ENCODE measurements around the gene PTPRN2. TPM values are rescaled to one million over a fixed set of nuclear protein-coding genes. Genes with fewer than 3 reads are reported as not detected.

Gene PTPRN2
- total RNA-seq, 2 experiments from 2014 or later, result 4.7 to 4.8 TPM

DNA sequence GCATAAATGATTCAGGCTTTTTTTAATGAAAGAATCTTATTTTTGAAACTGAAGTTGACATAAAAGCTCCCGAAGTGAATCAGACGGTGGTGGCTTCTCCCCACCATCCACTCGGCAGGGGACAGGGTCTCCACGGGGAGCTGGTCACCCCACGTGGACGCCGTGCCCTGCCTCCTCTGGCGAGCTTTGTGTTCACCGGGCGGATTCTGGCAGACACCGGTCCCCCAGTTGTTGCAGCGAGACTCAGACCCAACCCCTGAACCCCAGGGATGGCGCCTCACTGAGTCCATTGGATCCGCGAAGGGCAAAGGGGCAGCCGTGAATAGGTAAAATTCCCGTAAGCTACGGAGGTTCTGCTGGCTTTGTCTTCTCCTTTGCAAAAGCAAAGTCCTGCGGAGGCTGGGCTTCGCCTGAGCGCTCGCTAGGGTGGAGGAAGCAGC lies 38.4 kb downstream of the PTPRN2 start:
- DNase-seq, result no peak
- no peaks in the 10 kb centered on the region for H3K4me1 Mint-ChIP-seq
- H3K9me3 Mint-ChIP-seq, result no peaks in the 10 kb centered on the region
- no peak overlapping the region for H3K4me3 Mint-ChIP-seq
- ChIA-PET CTCF (no interaction called here), POLR2A (no interaction called here)
- no peak overlapping the region for H3K27ac Mint-ChIP-seq
- no peaks in the 10 kb centered on the region for H3K27me3 Mint-ChIP-seq
- H3K36me3 Mint-ChIP-seq (ENCODE audit: low read depth), result no peaks in the 10 kb centered on the region

DNA sequence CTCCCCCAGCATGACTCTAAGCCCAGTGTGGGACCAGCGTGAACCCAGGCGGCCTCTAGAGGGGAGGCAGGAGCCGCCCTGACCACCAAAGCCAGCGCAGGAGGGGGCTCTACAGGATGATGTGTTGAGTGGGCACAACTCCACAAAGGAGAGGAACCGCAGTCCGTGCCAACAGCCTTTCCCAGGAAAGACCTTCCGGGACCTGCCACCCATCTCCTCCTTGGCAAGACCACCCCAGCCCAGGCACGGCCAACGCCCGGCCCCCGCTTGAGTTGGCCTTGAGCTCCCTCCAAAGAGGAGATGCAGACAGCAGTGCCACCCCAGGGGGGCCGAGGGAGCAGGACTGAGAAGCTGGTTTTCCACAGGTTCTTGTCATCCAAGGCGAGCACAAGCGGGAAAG lies 38.9 kb downstream of the PTPRN2 start:
- Mint-ChIP-seq H3K9me3 (no peaks in the 10 kb centered on the region), H3K4me1 (no peaks in the 10 kb centered on the region), H3K27ac (no peak overlapping the region), H3K36me3 (ENCODE audit: low read depth) (no peaks in the 10 kb centered on the region), H3K4me3 (no peak overlapping the region), H3K27me3 (no peaks in the 10 kb centered on the region)
- no peak for DNase-seq
- POLR2A ChIA-PET, result no interaction called here
- CTCF ChIA-PET, result no interaction called here

DNA sequence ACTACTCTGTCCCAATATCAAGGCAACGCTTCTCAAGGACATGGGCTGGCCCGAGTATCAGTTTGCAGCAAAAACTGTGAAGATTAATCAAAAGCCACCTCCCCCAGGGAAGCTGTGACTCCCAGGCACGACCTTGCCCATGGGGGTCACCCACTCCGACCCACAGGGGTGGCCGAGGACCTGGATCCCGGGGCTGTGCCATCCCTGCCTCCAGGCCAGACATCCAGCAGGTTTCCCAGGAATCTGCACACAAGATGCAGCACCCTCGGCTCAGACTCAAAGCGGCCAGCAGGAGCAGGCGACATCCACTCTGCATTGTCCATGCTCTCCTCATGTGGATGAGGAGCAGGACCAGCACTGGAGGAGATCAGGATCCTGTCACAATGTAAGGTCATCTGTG lies 39.8 kb downstream of the PTPRN2 start:
- Mint-ChIP-seq H3K27me3 (no peaks in the 10 kb centered on the region), H3K9me3 (no peaks in the 10 kb centered on the region), H3K27ac (no peak overlapping the region), H3K36me3 (ENCODE audit: low read depth) (no peaks in the 10 kb centered on the region), H3K4me1 (no peaks in the 10 kb centered on the region), H3K4me3 (no peak overlapping the region)
- ChIA-PET POLR2A (no interaction called here), CTCF (no interaction called here)
- no peak for DNase-seq

DNA sequence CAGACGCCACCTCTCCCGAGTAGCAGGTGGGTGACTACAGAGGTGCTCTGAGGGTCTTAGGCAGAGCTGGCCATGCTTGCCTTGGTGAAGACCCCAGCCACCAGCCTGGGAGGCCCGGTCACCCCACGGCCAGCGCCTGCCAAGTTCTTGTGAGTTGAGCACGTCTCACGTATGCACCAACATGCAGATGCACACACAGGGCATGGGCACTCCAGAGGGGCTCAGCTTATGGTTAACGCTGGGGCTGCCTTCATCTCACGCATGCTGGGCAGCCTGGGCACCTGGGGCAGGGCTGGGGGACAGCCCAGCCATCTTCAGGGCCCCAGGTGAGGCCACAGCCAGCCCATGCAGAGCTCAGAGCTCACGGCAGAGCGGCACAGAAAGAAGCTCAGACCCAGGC lies 41.0 kb downstream of the PTPRN2 start:
- H3K36me3 Mint-ChIP-seq (ENCODE audit: low read depth), result no peaks in the 10 kb centered on the region
- H3K27me3 Mint-ChIP-seq, result no peaks in the 10 kb centered on the region
- no peak overlapping the region for H3K4me3 Mint-ChIP-seq
- H3K9me3 Mint-ChIP-seq, result no peaks in the 10 kb centered on the region
- no peak overlapping the region for H3K27ac Mint-ChIP-seq
- no peak for DNase-seq
- POLR2A ChIA-PET, result no interaction called here
- CTCF ChIA-PET, result no interaction called here
- H3K4me1 Mint-ChIP-seq, result no peaks in the 10 kb centered on the region

DNA sequence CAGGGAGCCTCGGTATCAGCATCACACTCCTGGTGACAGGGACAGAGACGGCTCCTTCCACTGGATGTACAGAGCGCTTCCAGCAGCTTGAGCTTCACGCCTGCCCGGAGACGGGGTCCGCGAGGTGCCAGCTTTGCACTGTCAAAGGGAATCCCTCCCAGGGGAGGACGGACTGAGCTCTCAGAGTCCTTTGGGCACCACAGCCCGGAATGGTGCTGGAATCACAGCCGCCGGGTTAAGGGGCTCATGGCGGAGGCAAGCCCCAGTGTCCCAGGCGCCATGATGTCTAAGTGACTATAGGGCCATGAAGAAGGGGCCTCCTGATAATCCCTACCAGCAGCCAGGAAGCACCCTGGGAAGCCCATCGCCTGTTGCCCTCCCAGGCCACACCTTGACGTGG lies 41.4 kb downstream of the PTPRN2 start:
- H3K27me3 Mint-ChIP-seq, result no peaks in the 10 kb centered on the region
- no peak for DNase-seq
- H3K4me3 Mint-ChIP-seq, result no peak overlapping the region
- H3K27ac Mint-ChIP-seq, result no peak overlapping the region
- ChIA-PET POLR2A (no interaction called here), CTCF (no interaction called here)
- no peaks in the 10 kb centered on the region for H3K9me3 Mint-ChIP-seq
- no peaks in the 10 kb centered on the region for H3K4me1 Mint-ChIP-seq
- no peaks in the 10 kb centered on the region for H3K36me3 Mint-ChIP-seq (ENCODE audit: low read depth)

DNA sequence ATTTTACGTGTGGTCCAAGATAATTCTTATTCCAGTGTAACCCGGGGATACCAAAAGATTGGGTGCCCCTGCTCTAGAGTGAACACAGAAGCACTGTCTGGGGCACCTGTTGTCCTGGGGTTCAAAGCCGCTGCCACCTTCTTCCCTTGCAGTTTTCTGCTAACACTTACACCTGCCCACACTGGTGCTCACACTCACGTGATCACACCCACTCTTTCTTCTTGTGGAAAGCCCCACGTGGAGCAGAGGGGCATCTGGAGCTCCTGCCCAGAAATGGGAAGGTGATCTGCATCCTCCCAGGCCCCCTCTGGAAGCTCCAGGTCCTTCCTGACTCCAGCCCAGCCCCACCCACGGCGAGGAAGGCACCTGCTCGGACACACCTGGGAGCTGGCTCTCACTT lies 42.9 kb downstream of the PTPRN2 start:
- no peak for DNase-seq
- no peaks in the 10 kb centered on the region for H3K4me1 Mint-ChIP-seq
- no peaks in the 10 kb centered on the region for H3K36me3 Mint-ChIP-seq (ENCODE audit: low read depth)
- ChIA-PET POLR2A (no interaction called here), CTCF (no interaction called here)
- no peak overlapping the region for H3K4me3 Mint-ChIP-seq
- no peaks in the 10 kb centered on the region for H3K9me3 Mint-ChIP-seq
- H3K27ac Mint-ChIP-seq, result no peak overlapping the region
- no peaks in the 10 kb centered on the region for H3K27me3 Mint-ChIP-seq

DNA sequence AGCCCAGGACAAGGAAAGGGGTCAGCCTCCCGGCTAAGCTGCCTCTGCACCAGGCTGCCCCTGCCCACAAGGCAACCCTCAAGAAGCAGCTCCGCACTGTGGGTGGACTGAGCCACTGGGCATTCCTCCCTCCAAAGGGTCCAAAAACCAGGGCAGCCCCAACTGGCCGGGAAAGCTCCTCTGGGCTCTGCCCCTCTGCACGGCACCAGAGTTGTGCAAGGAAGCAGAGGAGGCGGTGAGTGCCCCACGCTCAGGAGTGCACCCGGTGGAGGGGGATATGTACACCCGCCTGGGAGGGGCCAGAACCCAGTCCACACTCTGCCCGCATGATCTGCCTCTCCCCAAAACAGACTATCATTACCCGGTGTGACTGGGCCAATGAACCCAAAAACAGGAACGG lies 43.8 kb downstream of the PTPRN2 start:
- no peaks in the 10 kb centered on the region for H3K4me1 Mint-ChIP-seq
- no peak overlapping the region for H3K4me3 Mint-ChIP-seq
- no peaks in the 10 kb centered on the region for H3K9me3 Mint-ChIP-seq
- H3K36me3 Mint-ChIP-seq (ENCODE audit: low read depth), result no peaks in the 10 kb centered on the region
- CTCF ChIA-PET, result no interaction called here
- H3K27me3 Mint-ChIP-seq, result no peaks in the 10 kb centered on the region
- POLR2A ChIA-PET, result no interaction called here
- H3K27ac Mint-ChIP-seq, result no peak overlapping the region
- DNase-seq, result no peak

DNA sequence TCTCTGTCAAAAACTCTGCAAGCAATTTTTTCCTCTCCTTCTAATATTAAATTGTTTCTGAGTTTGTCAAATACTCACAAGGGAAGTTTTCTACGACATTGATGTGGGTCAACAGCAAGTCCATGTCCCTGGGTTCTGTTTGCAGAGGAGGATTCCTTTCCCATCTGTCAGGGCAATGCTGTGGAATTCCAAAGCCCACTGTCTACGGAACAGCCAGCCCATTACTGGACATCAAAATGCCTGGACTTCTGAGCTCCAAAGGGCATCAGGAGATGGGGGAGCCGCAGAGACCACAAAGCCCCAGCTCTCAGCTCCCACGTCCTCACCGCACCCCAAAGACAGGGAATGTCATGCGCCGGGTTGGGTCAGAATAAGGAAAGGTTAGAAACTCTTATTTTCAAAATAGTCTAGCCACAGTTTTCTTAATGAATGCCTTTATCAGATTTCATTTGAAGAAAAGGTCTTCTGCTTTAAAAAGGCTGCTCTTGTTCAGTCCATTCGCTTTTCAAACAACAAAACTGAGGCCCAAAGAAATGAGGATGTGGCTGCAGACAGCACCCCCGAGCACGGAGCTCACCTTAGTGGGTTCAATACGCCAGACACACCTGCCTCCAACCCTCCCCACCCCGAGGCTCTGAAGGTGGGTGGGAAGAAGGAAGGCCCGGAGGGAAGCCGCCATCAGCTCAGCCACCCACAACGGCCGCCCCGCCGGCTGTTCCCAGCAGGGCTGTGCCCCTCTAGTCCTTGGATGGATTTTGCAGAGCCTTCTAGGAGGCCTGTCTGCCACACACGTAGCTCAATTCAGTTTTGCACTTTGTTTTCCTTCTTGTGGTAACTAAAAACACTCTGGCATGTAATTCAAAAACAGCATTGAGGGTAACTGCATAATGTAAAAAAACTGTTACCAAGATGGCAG lies 44.7 kb downstream of the PTPRN2 start:
- Mint-ChIP-seq H3K4me3 (no peak overlapping the region), H3K27ac (no peak overlapping the region), H3K27me3 (no peaks in the 10 kb centered on the region), H3K36me3 (ENCODE audit: low read depth) (no peaks in the 10 kb centered on the region), H3K9me3 (no peaks in the 10 kb centered on the region), H3K4me1 (no peaks in the 10 kb centered on the region)
- ChIA-PET POLR2A (no interaction called here), CTCF (no interaction called here)
- DNase-seq, result no peak

DNA sequence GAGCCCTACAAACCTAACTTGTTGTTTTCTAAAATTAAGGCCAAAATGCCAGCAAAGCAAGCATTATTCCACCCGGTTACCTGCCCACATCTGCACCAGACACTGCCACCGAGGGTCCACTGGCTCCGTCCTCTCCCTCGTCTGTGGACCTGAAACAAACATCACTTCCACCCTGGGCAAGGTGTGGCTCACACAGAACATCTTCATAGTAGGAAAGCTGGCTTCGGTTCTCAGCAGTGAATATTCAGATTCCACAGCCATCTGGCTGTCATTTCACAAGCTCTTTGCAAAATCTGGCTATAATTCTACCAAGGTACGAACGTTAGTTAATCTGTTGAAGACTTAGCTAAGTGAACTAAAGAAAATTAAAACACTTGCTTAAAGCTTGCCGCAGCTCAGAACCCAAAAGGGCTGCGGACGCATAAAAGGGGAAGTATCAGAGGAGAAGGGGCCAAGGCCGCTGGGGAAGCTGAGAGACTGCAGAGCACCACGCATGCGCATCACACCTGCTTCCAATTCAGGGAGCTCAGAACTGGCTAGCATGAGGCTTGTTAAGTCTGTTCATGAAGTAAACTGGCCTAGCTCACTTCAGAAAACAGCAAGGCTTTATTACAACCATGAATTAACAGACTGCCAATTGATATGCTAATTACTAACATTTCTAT lies 46.1 kb downstream of the PTPRN2 start:
- no peak for DNase-seq
- ChIA-PET CTCF (interaction anchor here (1.1 kb wide), 1 partner anchor 435 kb away, joined by 3 read pairs; no protein-coding TSS in a partner anchor), POLR2A (no interaction called here)
- Mint-ChIP-seq H3K36me3 (ENCODE audit: low read depth) (no peaks in the 10 kb centered on the region), H3K4me3 (no peak overlapping the region), H3K9me3 (no peaks in the 10 kb centered on the region), H3K27ac (no peak overlapping the region), H3K4me1 (no peaks in the 10 kb centered on the region), H3K27me3 (no peaks in the 10 kb centered on the region)

DNA sequence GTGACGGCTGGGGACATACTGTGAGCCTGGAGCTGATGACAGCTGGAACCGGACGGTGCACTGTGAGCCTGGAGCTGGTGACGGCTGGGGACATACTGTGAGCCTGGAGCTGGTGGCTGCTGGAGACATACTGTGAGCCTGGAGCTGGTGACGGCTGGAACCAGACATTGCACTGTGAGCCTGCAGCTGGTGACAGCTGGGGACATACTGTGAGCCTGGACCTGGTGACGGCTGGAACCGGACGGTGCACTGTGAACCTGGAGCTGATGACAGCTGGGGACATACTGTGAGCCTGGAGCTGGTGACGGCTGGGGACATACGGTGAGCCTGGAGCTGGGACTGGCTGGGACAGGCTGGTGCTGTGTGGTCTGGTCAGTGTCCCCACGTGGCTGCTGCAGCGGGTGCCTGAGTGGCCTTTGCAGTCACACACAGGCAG lies 47.9 kb downstream of the PTPRN2 start:
- no peaks in the 10 kb centered on the region for H3K27me3 Mint-ChIP-seq
- H3K4me1 Mint-ChIP-seq, result no peaks in the 10 kb centered on the region
- no peak overlapping the region for H3K27ac Mint-ChIP-seq
- H3K9me3 Mint-ChIP-seq, result no peaks in the 10 kb centered on the region
- POLR2A ChIA-PET, result no interaction called here
- H3K4me3 Mint-ChIP-seq, result no peak overlapping the region
- no peak for DNase-seq
- H3K36me3 Mint-ChIP-seq (ENCODE audit: low read depth), result no peaks in the 10 kb centered on the region
- CTCF ChIA-PET, result no interaction called here

DNA sequence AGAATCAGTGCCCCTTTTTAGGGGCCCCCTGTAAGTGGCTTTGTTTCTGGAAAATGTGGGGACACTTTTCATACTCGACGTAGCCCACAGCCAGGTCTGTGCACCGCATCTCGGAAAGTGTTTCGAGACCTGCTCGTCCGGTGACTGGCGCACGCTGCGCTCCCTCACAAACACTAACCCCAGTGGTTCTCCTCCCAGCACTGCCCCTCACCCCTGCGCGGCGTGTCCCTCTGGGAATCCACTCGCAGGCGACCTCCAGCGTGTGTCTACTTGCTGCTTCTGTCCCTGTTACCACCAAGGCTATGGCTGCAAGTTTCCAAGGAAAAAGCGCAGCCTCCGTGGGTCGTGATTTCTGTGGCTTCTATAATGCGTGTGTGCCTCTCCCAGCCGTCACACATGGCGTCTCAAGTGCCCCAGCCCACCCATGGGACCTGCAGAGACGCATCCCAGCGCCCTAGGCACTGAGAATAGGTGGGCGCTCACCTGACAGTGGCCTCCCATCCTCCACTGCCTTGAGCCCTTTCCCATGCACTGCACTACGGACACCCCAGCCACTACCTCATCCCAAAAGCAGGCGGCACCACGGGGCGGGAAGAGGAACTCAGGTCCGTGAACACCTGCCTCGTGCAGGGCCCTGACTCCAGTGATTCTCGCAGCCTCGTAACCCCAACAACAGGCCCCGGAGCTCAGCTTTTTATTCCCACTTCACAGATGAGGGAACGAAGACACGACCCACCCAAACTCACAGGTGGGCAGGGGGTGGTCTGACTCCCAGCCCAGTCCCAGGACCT lies 49.3 kb downstream of the PTPRN2 start:
- H3K4me3 Mint-ChIP-seq, result no peak overlapping the region
- POLR2A ChIA-PET, result no interaction called here
- H3K9me3 Mint-ChIP-seq, result peaks cover 3% of the 10 kb centered on the region
- no peak overlapping the region for H3K27ac Mint-ChIP-seq
- DNase-seq, result no peak
- no peaks in the 10 kb centered on the region for H3K36me3 Mint-ChIP-seq (ENCODE audit: low read depth)
- no peaks in the 10 kb centered on the region for H3K27me3 Mint-ChIP-seq
- no peaks in the 10 kb centered on the region for H3K4me1 Mint-ChIP-seq
- CTCF ChIA-PET, result no interaction called here

DNA sequence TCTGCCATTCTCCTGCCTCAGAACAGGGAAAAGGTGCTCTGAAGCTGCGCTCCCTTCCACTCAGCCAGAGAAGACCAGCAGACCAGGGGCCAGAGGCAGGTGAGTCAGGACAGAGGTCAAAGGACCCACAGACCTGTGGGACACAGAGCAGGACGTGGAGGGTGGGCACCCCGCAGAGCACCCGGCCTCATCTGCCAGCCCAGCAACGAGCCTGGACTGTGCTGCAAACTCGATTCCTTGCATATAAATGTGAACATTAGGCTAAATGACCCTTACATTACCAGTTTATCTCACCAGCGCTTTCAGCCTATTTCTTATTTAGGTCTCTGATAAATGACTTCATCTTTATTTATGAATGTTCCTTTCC lies 50.1 kb downstream of the PTPRN2 start:
- POLR2A ChIA-PET, result no interaction called here
- no peaks in the 10 kb centered on the region for H3K27me3 Mint-ChIP-seq
- no peak overlapping the region for H3K4me3 Mint-ChIP-seq
- no peak overlapping the region for H3K27ac Mint-ChIP-seq
- DNase-seq, result no peak
- H3K4me1 Mint-ChIP-seq, result no peaks in the 10 kb centered on the region
- peaks cover 3% of the 10 kb centered on the region for H3K9me3 Mint-ChIP-seq
- no peaks in the 10 kb centered on the region for H3K36me3 Mint-ChIP-seq (ENCODE audit: low read depth)
- CTCF ChIA-PET, result no interaction called here

DNA sequence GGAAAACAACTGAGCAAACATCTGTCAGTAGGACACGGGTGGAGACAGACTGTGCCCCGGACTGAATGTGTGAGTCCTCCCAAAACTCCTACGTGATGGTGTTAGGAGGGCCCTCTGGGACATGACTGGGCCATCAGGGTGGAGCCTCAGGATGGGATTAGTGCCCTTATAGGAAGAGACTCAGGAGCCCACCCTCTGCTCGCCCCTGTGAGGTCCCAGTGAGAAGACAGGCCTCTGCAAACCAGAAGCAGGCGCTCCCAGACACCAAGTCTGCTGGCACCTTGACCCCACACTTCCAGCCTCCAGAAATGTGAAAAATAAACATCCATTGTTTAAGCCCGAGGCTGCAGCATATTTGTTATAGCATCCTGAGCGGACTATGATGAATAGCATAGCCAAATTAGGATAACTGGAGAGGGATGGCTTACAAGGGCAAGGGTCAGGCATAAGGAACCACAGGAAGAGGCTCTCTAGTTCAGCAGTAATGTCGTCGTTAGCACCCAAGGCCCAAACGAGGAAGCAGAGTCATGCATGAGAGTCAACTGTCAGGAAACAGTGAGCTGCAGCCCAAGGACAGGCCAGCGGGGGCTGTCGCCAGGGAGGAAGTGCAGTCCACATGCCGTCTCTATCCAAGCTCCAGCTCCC lies 50.6 kb downstream of the PTPRN2 start:
- Mint-ChIP-seq H3K4me1 (no peaks in the 10 kb centered on the region), H3K36me3 (ENCODE audit: low read depth) (no peaks in the 10 kb centered on the region), H3K4me3 (no peak overlapping the region), H3K27me3 (no peaks in the 10 kb centered on the region), H3K27ac (no peak overlapping the region), H3K9me3 (peaks cover 3% of the 10 kb centered on the region)
- no peak for DNase-seq
- ChIA-PET CTCF (no interaction called here), POLR2A (no interaction called here)
